ENCODE results near the gene GALNT9.
"Not testable (repeated sequence)": the region's sequence is repeated elsewhere in the genome, so short reads cannot be mapped to it uniquely, and the experiment has no call there.

The GALNT9 gene

DNA sequence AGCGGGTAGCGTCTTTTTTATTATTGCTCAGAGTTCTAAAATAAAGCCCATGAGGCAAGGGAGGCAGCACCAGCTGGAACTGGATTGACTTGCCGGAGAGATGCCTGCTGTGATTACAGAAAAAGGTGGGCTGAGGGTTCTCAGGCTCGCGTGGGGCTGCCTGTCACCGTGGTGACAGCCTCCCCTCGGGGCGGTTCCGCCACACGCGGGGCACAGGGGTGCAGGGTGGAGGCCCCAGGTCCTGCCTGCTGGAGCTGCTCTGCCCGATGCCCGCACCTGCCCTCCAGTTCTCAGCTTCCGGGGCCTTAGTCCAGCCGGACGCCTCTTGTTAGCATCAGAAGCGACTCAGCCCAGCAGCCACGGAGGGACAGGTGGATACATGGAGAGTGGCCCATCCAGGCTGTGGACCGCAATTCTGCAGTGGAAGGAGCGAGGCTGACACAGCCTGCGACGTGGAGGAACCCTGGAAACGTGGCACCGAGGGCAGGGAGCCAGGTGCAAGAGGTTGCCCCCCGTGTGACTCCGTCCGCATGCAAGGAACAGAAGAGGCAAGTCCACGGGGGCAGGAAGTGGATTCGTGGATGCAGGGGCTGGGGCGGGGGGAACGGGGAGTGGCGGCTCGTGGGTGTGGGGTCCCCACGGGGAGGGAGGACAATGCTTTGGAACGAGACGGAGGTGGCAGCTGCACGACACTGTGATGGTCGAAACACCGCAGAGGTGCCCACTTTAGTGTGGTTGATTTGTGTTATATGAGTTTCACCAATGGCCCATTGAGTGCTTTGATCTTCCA lies 79.5 kb downstream of the GALNT9 start:
- no peak for DNase-seq (ENCODE audit: low read depth)

DNA sequence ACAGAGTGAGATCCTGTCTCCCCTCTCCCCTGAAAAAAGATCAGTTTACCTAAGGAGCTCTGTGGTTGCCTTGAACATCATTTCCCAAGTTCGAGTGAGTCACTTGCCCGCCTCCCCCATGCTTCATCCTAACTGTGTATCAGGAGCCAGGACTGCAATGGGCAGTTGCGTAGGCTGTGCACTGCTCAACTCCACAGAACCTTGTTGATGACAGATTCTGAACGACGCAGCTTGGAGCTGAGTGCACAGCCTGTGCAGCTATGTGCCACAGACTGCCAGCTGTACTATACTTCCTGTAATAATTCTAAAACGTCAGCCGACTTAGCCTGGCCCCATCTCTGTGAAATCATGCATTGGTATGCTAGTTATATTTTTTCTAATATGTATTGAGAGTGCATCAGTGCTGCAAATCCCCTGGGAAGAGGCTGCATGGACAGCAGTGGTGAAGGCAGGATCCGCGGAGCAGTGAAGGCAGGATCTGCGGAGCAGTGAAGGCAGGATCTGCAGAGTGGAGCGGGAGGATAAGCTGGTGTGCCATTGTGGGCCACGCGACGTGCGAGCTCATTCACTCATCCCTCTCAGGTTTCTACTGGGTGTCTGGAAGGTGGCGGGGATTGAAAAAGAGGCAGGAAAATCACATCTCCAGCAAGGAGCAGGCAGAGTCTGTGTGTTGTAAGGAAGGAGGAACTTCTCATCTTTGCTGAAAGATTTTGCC lies 80.8 kb downstream of the GALNT9 start:
- no peak for DNase-seq (ENCODE audit: low read depth)

DNA sequence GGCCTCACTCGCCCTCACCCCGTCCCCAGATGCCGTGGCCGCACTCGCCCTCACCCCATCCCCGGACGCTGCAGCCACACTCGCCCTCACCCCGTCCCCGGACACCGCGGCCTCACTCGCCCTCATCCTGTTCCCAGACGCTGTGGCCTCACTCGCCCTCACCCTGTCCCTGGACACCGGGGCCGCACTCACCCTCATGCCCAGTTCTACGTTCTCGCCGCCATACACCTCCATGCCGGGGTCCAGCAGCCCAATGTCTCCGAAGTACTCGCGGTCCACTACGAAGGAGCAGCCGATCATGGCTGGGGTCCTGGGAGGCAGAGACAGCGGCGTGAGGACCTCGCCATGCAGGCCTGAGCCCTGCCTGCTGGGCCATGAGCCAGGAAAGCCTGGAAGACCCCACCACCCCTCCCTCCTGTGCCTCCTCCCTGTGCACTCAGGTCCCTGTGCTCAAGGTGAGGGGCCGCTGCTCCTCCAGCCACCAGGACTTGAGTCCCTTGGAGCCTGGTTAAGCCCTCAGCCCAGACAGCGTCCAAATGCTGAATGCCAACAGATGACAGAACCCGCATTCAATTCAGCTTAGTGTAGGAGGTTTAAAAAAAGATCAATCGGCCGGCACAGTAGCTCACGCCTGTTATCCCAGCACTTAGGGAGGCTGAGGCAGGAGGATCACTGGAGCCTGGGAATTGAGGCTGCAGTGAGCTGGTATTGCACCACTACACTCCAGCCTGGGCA lies 81.5 kb downstream of the GALNT9 start:
- DNase-seq (ENCODE audit: low read depth): no peak

DNA sequence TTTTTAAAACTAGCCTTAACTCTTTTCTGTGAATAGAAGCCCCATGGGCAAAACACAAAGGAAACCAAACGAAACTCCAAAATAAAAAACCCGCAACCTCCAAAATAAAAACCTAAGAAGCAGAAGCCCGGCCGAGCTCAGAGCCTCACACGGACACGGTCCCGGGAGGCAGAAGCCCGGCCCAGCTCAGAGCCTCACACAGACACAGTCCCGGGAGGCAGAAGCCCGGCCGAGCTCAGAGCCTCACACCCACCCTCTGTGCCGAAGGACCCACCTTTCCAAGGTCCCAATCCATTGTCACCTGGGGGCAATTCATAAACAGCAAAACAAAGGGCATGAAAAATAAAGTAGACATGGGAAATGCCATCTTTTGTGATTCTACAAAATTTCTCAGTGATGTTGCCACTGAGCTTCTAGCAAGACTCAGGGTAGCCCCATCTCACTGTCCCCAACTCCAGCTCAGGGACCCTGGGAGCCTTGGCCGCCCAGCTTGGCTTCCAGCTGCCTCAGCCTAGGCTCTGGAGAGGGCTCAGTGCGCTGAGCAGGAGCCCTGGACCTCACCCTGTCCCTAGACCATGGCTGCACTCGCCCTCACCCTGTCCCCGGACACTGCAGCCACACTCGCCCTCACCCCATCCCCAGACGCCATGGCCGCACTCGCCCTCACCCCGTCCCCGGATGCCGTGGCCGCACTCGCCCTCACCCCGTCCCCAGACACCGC lies 82.2 kb downstream of the GALNT9 start:
- DNase-seq (ENCODE audit: low read depth): no peak

DNA sequence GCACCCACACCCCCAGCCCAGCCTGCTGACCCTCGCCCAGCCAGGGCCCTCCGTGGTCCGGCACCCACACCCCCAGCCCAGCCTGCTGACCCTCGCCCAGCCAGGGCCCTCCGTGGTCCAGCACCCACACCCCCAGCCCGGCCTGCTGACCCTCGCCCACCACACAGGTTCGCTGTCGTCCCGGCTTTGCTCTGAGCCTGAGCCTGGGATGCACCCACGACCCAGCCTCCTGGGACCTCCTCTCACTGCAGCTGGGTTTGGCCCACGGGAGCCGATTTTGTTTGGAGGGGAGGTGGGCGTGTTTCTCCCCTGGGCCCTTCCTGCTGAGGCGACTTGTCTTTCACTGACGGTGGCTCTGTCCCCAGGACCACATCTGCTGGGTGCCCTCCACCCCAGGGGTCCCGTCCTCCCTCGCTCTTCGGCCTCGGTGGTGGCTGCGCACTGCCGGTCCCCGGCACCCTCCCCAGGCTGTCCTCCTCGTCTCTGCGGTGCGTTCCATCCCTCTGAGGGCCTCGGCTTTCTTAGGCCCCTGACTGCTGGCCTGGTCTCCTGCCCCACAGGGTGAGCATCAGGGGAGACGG lies 83.8 kb downstream of the GALNT9 start:
- DNase-seq (ENCODE audit: low read depth): no peak

DNA sequence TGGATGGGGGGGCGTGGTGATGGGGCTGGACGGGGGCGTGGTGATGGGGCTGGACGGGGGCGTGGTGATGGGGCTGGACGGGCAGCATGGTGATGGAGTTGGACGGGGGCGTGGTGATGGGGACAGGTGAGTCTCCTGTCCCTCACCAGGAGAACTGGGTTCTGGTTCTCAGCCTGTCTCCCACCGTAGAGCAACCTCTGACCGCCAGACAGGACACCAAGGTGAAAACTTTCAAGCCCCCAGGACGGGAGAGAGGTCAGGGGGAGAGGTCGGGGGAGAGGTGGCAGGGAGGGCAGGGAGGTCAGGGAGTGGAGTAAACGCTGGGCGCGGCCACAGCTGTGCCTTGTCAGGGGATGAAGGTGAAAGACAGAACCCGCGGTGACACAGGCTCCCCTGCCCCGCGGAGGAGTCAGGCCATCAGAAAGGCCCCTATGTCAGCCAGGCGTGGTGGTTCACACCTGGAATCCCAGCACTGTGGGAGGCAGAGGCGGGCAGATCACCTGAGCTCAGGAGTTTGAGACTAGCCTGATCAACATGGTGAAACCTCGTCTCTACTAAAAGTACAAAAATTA lies 84.6 kb downstream of the GALNT9 start:
- no peak for DNase-seq (ENCODE audit: low read depth)

DNA sequence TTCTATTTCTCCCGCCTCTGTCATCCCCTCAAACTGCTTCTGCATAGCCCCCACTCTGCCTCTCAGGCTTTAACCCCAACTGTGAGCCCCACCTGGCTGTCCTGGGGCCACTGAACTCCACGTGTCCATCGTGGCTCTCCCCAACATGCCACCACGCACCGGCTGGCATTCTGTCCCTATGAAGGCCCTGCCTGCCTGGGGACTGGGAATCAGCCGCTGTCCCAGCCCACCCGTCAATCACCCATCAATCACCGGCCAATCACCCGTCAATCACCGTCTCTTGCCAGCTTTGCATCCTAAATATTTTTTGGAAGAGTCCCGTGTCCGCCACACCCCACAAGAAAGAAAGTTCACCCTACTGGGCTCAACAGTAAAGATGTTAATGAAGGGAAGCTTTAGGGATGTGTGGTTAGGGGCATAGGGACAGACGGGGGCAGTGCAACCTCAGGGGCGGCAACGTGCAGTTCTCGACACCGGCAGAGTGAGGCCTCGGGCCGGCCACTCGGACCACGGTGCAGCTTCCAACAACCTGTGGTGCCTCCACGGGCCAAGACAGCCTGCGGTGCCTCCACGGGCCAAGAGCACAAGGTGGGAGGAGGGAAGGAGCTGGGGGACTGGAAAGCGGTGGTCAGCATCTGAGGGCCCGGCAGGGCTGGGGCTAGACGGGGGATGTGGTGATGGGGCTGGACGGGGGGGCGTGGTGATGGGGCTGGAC lies 85.6 kb downstream of the GALNT9 start:
- no peak for DNase-seq (ENCODE audit: low read depth)

DNA sequence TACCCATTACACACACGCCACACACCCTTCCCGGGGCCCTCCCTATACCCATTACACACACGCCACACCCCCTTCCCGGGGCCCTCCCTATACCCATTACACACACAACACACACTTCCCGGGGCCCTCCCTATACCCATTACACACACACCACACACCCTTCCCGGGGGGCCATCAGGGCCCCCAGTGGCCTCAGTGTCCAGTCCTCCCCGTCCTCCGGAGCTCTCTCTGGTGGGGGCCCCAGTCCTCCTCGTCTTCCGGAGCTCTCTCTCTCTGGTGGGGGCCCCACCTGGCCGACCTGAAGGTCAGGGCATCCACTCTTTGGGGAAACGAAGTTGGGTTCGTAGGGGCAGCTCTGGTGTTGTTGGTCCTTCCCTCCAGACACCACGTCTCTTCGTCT lies 86.2 kb downstream of the GALNT9 start:
- not testable (repeated sequence) for DNase-seq (ENCODE audit: low read depth)

DNA sequence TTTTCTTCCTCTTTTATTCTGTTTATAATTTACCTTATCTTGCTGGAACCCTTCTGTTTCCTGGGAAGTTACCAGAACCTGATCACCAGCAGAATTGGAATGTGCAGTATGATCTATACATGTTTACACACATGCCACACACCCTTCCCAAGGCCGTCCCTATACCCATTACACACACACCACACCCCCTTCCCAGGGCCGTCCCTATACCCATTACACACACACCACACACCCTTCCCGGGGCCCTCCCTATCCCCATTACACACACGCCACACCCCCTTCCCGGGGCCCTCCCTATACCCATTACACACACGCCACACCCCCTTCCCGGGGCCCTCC lies 88.8 kb downstream of the GALNT9 start:
- not testable (repeated sequence) for DNase-seq (ENCODE audit: low read depth)

DNA sequence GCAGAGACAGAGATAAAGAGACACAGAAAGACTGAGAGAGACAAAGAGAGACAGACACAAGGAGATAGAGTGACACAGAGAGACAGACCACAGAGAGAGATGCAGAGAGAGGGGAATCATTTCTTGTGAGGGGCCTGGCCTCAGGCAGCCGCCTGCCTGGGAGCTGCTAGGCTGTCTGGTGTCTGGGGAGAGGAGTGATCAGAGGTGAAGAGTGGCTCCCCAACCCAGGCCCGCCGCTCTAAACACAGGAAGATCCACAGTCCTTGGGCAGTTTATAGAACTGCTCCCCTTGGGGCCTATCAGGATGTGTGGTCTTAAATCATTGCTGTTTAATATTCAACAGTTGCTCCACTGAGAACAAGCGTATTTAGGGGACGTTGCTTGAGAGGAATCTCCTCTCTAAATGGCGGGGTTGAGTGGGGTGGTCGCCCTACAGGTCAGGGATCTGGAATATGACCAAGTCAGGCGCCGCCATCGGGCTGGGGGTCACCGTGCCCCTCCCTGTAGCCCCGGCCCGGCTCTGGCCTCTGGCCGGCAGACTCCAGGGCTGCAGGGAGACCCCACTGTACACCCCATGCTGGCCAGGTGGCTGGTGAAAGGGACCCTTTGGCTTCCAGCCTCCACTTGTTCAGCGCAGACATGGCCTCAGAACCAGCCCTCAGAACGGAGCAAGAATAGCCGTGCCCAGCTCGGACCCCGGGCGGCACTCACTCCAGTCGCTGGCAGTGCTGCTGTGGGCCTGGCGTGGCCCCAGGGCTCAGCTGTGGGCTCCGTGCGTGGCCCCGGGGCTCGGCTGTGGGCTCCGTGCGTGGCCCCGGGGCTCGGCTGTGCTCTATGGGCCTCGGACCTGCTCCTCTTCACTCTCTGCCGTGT lies 89.4 kb downstream of the GALNT9 start:
- DNase-seq (ENCODE audit: low read depth): no peak

DNA sequence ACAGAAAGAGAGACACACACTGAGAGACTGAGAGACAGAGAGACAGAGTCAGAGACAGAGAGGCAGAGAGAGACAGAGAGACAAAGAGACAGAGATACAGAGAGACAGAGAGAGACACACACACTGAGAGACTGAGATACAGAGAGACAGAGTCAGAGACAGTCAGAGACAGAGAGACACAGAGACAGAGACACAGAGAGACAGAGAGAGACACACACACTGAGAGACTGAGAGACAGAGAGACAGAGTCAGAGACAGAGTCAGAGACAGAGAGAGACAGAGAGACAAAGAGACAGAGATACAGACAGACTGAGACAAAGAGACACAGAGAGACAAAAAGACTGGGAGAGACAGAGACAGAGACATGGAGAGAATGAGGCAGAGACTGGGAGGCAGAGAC lies 90.0 kb downstream of the GALNT9 start:
- no peak for DNase-seq (ENCODE audit: low read depth)

DNA sequence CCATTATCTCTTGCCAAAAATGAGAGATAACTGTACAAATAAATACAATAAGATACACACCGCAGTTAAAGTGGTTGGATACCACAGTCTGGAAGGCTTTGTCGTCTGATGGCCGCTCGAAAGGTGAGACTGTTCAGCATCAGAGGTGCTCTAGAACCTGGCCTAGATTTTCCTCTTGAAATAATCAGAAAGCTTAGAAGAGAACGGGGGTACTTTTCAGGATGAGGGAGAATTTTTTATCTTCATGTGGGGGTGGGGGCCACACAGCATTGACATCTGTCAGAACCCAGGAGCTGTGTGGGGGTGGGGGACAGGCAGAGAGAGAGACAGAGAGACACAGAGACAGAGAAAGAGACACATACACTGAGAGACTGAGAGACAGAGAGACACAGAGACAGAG lies 90.5 kb downstream of the GALNT9 start:
- DNase-seq (ENCODE audit: low read depth): no peak

DNA sequence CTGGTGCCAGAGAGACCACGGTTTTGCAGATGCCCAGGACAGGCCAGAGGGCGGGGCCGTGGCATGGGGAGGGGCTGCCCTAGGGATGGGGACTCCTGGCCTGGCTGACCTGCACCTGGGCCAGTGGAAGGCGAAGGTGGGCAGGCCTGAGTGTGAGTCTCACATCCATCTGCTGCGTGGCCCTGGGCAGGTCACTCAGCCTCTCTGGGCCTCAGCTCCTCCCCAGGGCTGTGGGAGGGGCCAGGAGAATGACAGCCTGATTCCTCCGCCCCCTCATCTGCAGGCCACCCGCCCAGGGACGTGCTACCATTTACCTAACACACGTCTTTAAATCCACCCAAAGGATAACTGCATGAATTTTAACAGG lies 90.9 kb downstream of the GALNT9 start:
- no peak for DNase-seq (ENCODE audit: low read depth)

DNA sequence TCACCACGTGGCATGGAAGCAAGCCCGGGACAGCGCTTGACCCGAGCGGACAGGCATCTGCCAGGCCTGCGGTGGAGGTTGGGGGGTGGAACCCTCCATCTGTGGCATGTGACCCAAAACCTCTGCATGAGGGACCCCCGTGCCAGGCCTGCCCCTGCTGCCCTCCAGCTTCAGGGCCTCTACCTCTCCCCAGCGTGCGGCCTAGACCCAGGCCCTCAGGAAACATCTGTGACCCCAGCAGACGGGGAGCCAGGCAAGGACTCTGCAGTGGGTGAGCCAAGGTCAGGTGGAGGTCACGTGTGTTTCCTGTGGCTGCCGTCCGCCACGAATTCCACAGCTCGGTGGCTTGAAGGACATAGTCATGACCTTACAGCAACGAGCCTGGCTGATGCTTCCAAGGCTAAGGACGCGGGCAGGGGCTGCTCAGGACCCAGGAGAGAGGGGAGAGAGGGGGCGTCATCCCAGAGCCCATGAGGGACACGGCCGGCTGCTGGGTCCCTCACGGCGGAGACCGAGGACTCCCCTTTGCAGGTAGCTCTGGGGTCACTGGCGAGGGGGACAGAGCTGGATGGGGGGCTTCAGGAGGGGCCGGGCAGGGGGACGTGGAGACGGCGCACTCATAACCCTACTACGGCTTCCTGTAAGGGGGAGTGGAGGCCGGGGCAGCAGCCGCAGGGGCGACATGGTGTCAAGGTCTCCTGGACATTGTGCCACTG lies 91.5 kb downstream of the GALNT9 start:
- no peak for DNase-seq (ENCODE audit: low read depth)

DNA sequence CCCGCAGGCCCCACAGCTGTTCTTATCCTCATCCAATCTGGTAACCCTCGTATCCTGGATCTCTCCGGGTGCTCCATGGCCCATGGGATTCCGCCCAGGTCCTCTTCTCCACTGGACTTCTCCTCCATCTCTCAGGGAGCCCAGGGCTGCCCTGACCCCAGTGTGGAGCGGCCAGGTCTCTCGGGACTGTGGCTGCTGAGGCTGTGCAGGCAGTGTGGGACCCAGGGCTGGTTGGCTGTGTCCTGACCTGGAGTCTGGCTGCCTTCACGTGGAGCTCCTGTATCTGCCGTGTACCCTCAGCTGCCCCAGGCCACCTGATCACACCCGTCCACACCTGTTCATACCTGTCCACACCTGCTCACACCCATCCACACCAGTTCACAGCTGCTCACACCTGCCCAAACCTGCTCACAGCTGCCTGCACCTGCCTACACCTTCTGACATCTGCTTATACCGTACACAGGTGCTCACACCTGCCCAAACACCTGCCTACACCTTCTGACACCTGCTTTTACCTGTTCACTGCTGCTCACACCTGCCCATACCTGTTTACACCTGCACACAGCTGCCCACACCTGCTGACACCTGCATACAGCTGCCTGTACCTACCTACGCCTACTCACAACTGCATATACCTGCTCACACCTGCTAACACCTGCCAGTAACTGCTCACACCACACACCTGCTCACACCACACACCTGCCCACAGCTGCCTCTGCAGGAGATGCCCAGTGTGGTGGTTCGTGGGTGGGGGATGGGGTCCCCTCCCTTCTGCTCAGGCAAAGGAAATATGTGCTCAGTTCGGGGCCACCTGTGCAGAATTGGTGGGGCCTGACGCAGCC lies 92.2 kb downstream of the GALNT9 start:
- DNase-seq (ENCODE audit: low read depth): no peak

DNA sequence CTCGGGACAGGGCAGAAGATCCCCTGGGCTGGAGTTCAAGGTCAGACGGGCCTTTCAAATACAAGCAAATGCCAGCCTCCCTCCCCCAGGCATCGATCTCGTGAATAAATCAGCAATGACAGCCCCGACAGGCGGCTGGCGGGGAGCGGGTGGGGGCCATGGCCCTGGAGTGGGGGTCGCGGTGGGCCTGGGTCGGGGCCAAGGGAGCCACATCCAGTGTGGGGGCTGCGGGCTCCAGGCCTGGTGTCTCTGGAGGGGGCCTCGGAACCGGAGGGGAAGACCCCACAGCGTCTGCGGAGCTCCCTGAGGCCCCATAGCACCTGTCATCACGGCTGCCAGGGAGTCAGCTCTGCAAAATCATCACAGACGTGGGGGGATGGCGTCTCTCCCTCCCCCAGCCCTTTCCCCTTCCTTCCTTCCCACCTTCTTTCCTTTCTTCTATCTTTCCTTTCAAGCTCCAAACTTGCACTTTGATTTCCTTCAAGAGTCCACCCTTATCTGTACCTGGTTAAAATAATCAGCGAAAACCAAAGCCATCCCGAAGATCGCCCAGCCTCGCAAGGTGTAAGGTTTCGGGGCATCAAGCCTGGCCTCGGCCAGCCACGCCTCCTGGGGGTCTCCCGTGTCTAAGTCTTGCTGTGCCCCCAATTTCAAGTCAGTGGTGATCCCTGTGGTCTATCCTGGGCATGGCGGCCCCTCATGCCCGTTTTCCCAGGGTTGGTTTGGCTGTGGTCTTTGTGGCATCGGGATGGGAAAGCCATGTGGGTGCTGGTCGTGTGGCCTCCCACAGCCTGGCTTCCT lies 93.1 kb downstream of the GALNT9 start:
- no peak for DNase-seq (ENCODE audit: low read depth)

DNA sequence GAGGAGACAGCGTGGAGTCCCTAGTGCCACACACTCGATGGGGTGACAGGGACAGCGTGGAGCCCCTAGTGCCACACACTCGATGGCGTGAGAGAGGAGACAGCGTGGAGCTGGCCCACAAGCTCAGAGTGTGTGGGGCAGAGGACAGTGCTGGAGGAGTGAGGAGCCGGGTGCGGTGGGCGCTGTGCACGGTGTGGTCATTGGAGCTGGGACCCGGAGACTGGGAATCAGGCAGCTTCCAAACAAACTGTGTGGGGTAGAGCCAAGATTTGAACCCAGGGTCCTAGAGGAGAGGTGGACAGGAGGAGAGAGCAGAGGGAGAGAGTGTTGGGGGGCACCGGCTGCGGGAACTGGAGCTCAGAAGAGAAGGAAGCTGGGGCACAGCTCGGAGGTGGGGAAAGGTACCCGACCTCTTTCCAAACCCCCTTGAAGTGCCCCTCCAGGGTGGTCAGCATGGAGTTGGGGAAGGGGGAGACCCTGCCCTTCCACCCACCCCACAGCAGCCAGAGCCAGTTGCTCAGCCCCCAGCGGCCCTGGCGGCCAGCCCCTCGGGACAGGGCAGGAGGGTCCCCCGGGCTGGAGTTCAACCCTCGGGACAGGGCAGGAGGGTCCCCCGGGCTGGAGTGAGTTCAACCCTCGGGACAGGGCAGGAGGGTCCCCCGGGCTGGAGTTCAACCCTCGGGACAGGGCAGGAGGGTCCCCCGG lies 94.1 kb downstream of the GALNT9 start:
- DNase-seq (ENCODE audit: low read depth): no peak
